Thyroid gland (tissue), 4 donors: ENCODE measurements around the gene AP1S1. TPM values are rescaled to one million over a fixed set of nuclear protein-coding genes. Genes with fewer than 3 reads are reported as not detected.
A peak's percentile ranks its signal among the peaks of the same experiment; 100 is the strongest.

Experiments
- DNase-seq, 2 donors: peaks; one replicate each; pipeline ENCODE4 v3.0.0-alpha.2; 2019
- H3K27ac ChIP-seq, 3 donors: fragments of 200-600 bp; sonication (generic); 1 replicate in 2 of 3; 2 replicates in 1 of 3; pipeline ENCODE4 v1.5.1; 2016 to 2019; ENCODE audit warnings: mild to moderate bottlenecking in 1 of 3, moderate library complexity in 1 of 3
- H3K27me3 ChIP-seq: fragments of 200-600 bp; sonication (generic); one replicate; pipeline ENCODE4 v1.5.1; 2019
- H3K36me3 ChIP-seq, 2 donors: fragments of 200-600 bp; sonication (generic); one replicate each; pipeline ENCODE4 v1.5.1; 2016 to 2019
- H3K4me1 ChIP-seq, 2 donors: fragments of 200-600 bp; sonication (generic); one replicate each; pipeline ENCODE4 v1.5.1; 2017 to 2019
- H3K4me3 ChIP-seq, 3 donors: fragments of 200-600 bp; sonication (generic); replicated peaks in 1 of 3; 1 replicate in 2 of 3; 2 replicates in 1 of 3; pipeline ENCODE4 v1.5.1; 2016; ENCODE audit warnings: mild to moderate bottlenecking in 1 of 3
- H3K9me3 ChIP-seq: fragments of 200-600 bp; sonication (generic); one replicate; pipeline ENCODE4 v1.5.1; 2017
- POLR2A ChIP-seq, 2 donors: fragments of 450-650 bp; IDR thresholded peaks; one replicate each; pipeline ENCODE4 v1.6.1; 2017; ENCODE audit warnings: antibody characterized with exemption in 2 of 2, mild to moderate bottlenecking in 2 of 2, moderate library complexity in 1 of 2
- WGBS, 2 donors: methylation state at CpG; one replicate each; pipeline ENCODE4 v1.1.5; 2017; 5-methylcytosine and 5-hydroxymethylcytosine counted together
- intact Hi-C: fragments of 100-400 bp; cut with DNase I; formaldehyde crosslinking; loops from one replicate; pipeline ENCODE4 v1.15.1; 2023
- total RNA-seq, 4 donors: library from RNA; depleted of rRNA; stranded (reverse); fragments of >200 nt; gene quantifications; one replicate each; pipeline ENCODE4 v1.2.3, GENCODE V29; 2016
- TF ChIP-seq, protein P1 (sequence below), 6 experiments: fragments of 200-600 bp in 3 of 6; fragments of 450-650 bp in 3 of 6; sonication (generic) in 3 of 6; IDR thresholded peaks; one replicate each; pipeline ENCODE4 v1.5.1; 2016 to 2019; ENCODE audit warnings: antibody characterized with exemption in 6 of 6, mild to moderate bottlenecking in 2 of 6, inconsistent platforms in 1 of 6, moderate library complexity in 1 of 6

AP1S1 gene
- total RNA-seq, 4 donors from 2014 or later, result 29.0 to 59.6 (median 41.3) TPM

DNA sequence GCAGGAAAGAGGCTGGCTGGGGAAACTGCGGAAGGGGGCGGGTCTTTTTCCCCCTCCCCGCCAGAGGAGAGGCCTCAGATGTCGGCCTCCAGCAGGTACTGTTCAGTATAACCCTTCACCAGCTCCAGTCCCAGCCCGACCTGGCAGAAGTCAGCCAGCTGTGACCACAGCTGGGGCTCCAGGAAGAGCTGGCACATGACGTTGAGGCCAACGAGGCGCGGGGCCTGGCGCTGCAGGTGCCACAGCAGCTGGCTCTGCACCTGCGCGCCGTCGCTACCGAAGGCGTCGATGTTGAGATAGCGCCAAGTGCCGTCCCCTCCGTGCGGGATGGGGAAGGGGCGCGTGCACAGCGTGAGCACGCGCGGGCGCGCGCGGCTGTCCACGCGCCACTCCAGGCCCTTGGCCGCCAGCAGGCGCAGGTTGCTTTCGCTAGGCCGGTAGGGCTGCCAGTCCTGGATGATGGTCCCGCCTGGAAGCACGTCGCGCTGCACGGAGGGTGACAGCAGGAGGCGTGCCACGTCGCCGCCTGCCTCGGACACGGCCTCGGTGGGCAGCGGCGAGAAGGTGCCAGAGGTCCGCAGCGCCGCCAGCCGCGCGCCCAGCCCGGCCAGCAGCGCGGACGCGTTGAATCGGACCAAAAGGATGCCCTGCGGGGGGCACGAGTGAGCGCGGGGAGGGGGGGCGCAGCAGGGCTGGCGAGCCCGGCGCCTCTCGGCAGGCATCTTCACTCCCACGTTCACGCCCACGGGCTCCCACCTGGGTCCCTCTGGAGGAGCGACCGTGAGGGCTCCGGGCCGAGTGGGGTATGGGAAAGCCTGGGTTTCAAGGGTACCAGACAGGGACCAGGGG, 18.0 kb downstream of the AP1S1 start:
- intact Hi-C loops, result no loop called here
- TF ChIP-seq, protein P1, sequence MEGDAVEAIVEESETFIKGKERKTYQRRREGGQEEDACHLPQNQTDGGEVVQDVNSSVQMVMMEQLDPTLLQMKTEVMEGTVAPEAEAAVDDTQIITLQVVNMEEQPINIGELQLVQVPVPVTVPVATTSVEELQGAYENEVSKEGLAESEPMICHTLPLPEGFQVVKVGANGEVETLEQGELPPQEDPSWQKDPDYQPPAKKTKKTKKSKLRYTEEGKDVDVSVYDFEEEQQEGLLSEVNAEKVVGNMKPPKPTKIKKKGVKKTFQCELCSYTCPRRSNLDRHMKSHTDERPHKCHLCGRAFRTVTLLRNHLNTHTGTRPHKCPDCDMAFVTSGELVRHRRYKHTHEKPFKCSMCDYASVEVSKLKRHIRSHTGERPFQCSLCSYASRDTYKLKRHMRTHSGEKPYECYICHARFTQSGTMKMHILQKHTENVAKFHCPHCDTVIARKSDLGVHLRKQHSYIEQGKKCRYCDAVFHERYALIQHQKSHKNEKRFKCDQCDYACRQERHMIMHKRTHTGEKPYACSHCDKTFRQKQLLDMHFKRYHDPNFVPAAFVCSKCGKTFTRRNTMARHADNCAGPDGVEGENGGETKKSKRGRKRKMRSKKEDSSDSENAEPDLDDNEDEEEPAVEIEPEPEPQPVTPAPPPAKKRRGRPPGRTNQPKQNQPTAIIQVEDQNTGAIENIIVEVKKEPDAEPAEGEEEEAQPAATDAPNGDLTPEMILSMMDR (IDR thresholded peaks at IDR 0.05), result no peak
- no peak for TF ChIP-seq POLR2A (IDR thresholded peaks at IDR 0.05)
- H3K4me1 ChIP-seq, result peaks cover 22 to 40% of the 10 kb centered on the region in 2 donors
- H3K27me3 ChIP-seq, result peaks cover 33% of the 10 kb centered on the region
- no peaks in the 10 kb centered on the region for H3K9me3 ChIP-seq
- no peak overlapping the region for H3K27ac ChIP-seq
- peak; percentile 63 to 64 for DNase-seq
- H3K36me3 ChIP-seq, result no peaks in the 10 kb centered on the region
- 0 to 2% methylated on average over 6 to 45 of the region's 79 CpGs for WGBS, 2 donors
- peak overlapping the region in 1 of 3 donors; percentile 22 for H3K4me3 ChIP-seq

GRCh38 chr7:101172854-101173751, 18.8 kb downstream of the AP1S1 start:
- peak overlapping the region in 1 of 3 donors; percentile 38 for H3K27ac ChIP-seq
- peaks cover 22 to 40% of the 10 kb centered on the region in 2 donors for H3K4me1 ChIP-seq
- peak; percentile 94 to 95 for DNase-seq
- H3K4me3 ChIP-seq, result peak overlapping the region in 1 of 3 donors; percentile 22
- no peak for TF ChIP-seq POLR2A (IDR thresholded peaks at IDR 0.05)
- TF ChIP-seq, protein P1 (IDR thresholded peaks at IDR 0.05), result no peak
- no peaks in the 10 kb centered on the region for H3K9me3 ChIP-seq
- 4 to 6% methylated on average over 19 to 27 of the region's 53 CpGs for WGBS, 2 donors
- intact Hi-C loops, result no loop called here
- H3K27me3 ChIP-seq, result peaks cover 33% of the 10 kb centered on the region
- H3K36me3 ChIP-seq, result no peaks in the 10 kb centered on the region

- Histone ChIP-seq H3K9me3 (no peaks in the 10 kb centered on the region), H3K27ac (peak overlapping the region in 1 of 3 donors; percentile 38), H3K36me3 (no peaks in the 10 kb centered on the region), H3K27me3 (peaks cover 33% of the 10 kb centered on the region), H3K4me3 (peak overlapping the region in 1 of 3 donors; percentile 22), H3K4me1 (peaks cover 22 to 40% of the 10 kb centered on the region in 2 donors)
- 4 to 7% methylated on average over 16 of the region's 16 CpGs for WGBS, 2 donors
- TF ChIP-seq, protein P1 (IDR thresholded peaks at IDR 0.05), result no peak
- TF ChIP-seq POLR2A (IDR thresholded peaks at IDR 0.05), result no peak
- DNase-seq, result peak; percentile 39 to 51
- intact Hi-C loops, result no loop called here
These were observed 19.5 kb downstream of the AP1S1 start for GRCh38 chr7:101173752-101174244.

GRCh38 chr7:101174322-101174854, 20.1 kb downstream of the AP1S1 start:
- H3K4me1 ChIP-seq, result peaks cover 22 to 44% of the 10 kb centered on the region in 2 donors
- DNase-seq, result no peak

More at GRCh38 chr7:101174322-101174854, 20.1 kb downstream of the AP1S1 start:
- peaks cover 38% of the 10 kb centered on the region for H3K27me3 ChIP-seq
- intact Hi-C loops, result no loop called here
- 11 to 16% methylated on average over 13 to 16 of the region's 28 CpGs for WGBS, 2 donors
- no peaks in the 10 kb centered on the region for H3K36me3 ChIP-seq
- TF ChIP-seq, protein P1 (IDR thresholded peaks at IDR 0.05), result no peak
- no peak for TF ChIP-seq POLR2A (IDR thresholded peaks at IDR 0.05)
- H3K27ac ChIP-seq, result no peak overlapping the region
- no peaks in the 10 kb centered on the region for H3K9me3 ChIP-seq
- no peak overlapping the region for H3K4me3 ChIP-seq
